ENCODE results near the gene AFAP1L1.

Gene AFAP1L1

DNA sequence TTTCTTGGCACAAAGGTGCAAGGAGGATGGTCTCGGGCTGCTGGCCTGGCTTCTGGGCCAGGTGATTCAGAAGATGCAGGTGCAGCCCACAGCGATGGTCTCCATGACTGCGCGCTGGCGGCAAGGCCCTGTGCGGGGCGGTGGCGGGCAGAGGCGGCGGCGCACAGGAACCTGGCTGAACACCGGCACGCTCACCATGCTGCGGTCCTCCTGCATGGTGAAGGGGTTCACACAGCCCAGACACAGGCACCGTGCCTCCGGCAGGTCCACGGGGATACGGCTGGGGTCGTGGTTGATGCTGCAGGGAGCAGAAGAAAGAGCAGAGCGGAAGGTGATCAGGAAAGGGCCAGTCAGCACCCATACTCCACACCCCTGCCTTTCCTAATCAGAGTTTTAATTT lies 102.6 kb downstream of the AFAP1L1 start:
- H3K27ac ChIP-seq = no peak overlapping the region
- TF ChIP-seq ZFX (IDR thresholded peaks at IDR 0.05; ENCODE audit: borderline replicate concordance) = no peak
- TF ChIP-seq, protein P1, sequence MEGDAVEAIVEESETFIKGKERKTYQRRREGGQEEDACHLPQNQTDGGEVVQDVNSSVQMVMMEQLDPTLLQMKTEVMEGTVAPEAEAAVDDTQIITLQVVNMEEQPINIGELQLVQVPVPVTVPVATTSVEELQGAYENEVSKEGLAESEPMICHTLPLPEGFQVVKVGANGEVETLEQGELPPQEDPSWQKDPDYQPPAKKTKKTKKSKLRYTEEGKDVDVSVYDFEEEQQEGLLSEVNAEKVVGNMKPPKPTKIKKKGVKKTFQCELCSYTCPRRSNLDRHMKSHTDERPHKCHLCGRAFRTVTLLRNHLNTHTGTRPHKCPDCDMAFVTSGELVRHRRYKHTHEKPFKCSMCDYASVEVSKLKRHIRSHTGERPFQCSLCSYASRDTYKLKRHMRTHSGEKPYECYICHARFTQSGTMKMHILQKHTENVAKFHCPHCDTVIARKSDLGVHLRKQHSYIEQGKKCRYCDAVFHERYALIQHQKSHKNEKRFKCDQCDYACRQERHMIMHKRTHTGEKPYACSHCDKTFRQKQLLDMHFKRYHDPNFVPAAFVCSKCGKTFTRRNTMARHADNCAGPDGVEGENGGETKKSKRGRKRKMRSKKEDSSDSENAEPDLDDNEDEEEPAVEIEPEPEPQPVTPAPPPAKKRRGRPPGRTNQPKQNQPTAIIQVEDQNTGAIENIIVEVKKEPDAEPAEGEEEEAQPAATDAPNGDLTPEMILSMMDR (IDR thresholded peaks at IDR 0.05) = no peak

DNA sequence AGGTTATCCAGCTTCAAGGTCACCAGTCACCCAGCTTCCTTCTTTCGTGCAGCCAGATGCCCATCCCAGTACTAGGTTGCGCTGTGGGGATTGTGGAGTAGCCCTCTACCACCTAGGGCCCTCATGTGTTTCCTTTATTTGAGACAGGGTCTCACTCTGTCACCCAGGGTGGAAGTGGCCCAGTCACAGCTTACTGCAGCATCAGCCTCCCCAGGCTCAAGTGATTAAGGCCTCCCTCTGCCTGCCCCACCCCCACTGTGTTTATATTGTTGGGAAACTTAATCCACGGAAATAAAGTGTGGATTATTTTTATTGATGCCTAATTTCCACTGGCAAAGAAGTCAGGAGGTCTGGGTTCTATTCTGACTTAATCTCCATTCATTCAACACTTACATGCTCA lies 103.1 kb downstream of the AFAP1L1 start:
- TF ChIP-seq, protein P1 (IDR thresholded peaks at IDR 0.05) = no peak
- no peak for TF ChIP-seq ZFX (IDR thresholded peaks at IDR 0.05; ENCODE audit: borderline replicate concordance)
- no peak overlapping the region for H3K27ac ChIP-seq

DNA sequence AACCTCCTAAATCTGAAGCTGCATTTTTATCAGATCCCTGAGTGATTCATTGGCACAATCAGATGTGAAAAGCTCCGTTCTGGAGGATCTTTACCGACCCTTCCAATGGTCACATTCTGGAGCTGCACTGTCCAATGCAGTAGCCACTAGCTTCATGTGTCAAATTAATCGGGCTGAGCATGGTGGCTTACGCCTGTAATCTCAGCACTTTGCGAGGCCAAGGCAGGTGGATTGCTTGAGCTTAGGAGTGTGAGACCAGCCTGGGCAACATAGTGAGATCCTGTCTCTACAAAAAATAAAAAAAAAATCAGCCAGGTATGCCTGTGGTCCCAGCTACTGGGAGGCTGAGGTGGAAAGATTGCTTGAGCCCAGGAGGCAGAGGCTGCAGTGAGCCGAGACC lies 103.8 kb downstream of the AFAP1L1 start:
- TF ChIP-seq ZFX (IDR thresholded peaks at IDR 0.05; ENCODE audit: borderline replicate concordance) = no peak
- TF ChIP-seq, protein P1 (IDR thresholded peaks at IDR 0.05) = no peak
- H3K27ac ChIP-seq = no peak overlapping the region

DNA sequence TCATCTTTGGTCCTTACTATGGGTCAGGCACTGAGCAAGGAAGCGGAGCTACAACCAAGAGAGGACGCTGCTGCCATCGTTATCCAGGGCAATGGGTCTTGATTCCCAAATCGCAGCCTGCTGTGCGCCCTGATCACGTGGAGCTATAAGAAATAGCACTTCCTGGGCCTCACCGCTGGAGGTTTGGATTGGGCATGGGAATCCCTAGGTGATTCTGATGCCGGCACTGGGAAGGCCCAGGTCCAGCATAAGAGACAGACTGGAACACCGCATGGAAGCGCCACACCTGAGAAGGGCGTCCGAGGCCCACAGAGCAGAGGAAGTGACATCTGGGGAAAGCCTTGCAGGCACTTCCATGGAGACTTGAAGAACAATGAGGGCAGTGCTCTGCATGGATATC lies 104.4 kb downstream of the AFAP1L1 start:
- no peak overlapping the region for H3K27ac ChIP-seq
- TF ChIP-seq, protein P1 (IDR thresholded peaks at IDR 0.05) = no peak
- no peak for TF ChIP-seq ZFX (IDR thresholded peaks at IDR 0.05; ENCODE audit: borderline replicate concordance)

DNA sequence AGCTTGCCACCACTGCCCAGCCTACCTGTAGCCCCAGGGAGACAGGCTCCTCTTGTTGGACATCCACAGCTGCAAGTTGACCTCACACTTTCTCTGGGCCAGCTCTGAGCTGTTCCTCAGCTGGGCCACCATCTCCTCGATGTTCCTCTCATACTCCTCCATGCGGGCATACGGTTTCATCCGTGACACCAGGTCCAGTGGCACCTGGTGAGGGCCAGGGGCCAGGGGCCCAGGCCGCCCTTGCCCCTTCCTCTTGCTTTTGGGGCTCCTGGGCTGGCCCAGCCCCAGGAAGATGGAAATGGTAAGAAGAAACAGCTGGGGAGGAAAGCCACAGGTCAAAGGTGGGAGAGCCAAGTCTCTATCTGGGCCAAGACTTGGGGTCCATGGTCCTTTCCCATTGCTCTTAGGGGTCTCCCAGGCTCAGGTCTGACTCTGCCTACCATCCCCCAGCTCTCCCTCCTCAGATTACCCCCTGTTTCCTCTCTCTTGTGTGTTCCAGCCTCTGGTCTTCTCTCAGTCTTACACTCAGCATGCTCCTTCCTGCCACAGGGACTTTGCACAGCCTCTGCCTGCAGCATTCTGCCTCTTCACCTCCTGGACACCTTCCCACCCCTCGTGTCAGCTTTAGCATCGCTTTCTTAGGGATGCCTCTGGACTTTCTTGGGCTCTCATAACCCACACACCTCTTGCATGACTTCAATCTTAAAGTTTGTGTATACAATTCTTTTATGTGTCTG lies 105.2 kb downstream of the AFAP1L1 start:
- H3K27ac ChIP-seq = no peak overlapping the region
- TF ChIP-seq, protein P1 (IDR thresholded peaks at IDR 0.05) = no peak
- no peak for TF ChIP-seq ZFX (IDR thresholded peaks at IDR 0.05; ENCODE audit: borderline replicate concordance)

DNA sequence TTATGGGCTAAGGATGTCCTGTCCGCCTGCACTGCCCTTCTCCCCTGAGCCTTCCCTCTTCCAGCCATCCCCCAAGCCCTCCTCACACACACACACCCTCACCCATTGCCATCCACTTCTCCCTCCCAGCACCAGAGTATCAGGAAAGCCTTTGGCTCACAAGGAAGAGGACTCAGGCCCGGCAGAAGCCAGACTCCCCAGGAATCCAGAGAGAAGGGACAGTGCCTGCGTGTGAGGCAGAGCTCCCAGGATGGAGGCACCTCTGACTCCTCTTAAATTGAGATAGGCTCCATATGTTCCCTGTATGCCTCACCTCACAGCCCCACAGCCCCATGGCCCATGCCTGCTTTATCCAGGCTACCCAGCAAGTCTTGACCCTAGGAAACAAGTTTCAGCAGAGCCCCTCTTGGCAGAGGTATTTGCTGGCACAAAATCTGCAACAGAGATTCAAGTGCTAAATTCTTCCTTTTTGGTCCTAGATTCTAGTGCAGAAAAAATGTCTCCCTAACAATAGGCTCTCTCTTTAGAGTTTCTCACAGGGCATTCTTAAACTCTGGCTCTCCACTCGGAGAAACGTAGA lies 106.7 kb downstream of the AFAP1L1 start:
- no peak overlapping the region for H3K27ac ChIP-seq

More for the DNA sequence above, 106.7 kb downstream of the AFAP1L1 start:
- no peak for TF ChIP-seq ZFX (IDR thresholded peaks at IDR 0.05; ENCODE audit: borderline replicate concordance)
- TF ChIP-seq, protein P1 (IDR thresholded peaks at IDR 0.05) = no peak
